IMR-90 (cell line): ENCODE data around the gene KYNU. TPM values are rescaled to one million over a fixed set of nuclear protein-coding genes. Genes with fewer than 3 reads are reported as not detected.
A peak's percentile ranks its signal among the peaks of the same experiment; 100 is the strongest.

Experiments used
- ATAC-seq: fragments of 200-7000 bp; cut with Tn5 transposase; 2 replicates; pipeline ENCODE4 v1.9.1; 2020; ENCODE audit warnings: low read depth, mild to moderate bottlenecking, moderate library complexity
- BruUV-seq: library from RNA; stranded (reverse); fragments of 400-500 nt; replicated peaks from 2 replicates; lab custom pipeline; 2021; lab: Mats Ljungman, UMichigan
- CTCF ChIA-PET: fragments of 300-600 bp; formaldehyde crosslinking; extraction: SDS; loops from one replicate; lab custom pipeline; 2021; ENCODE audit warnings: antibody characterized with exemption; lab: Yijun Ruan, JAX
- POLR2A ChIA-PET: fragments of 300-600 bp; sonication (Branson Sonifier 250); formaldehyde crosslinking; loops from one replicate; lab custom pipeline; 2022; ENCODE audit warnings: antibody characterized with exemption; ENCODE audit not compliant: unreplicated experiment; lab: Charles Lee
- DNase-seq: peaks from one replicate; pipeline ENCODE4 v3.0.0; 2013
- H2AFZ ChIP-seq: replicated peaks from 2 replicates; pipeline ENCODE3; 2013; ENCODE audit warnings: low read length, mild to moderate bottlenecking; ENCODE audit not compliant: poor library complexity
- H2AK5ac ChIP-seq: 2 replicates; pipeline ENCODE4 v1.6.1; 2013; ENCODE audit warnings: low read depth, low read length, inconsistent platforms
- H2AK9ac ChIP-seq: replicated peaks from 2 replicates; pipeline ENCODE3; 2013; ENCODE audit warnings: mild to moderate bottlenecking, low read depth, low read length, moderate library complexity; ENCODE audit not compliant: poor library complexity
- H2BK120ac ChIP-seq: 2 replicates; pipeline ENCODE4 v1.6.1; 2013; ENCODE audit warnings: low read depth, low read length, inconsistent platforms
- H2BK15ac ChIP-seq: 3 replicates; pipeline ENCODE4 v1.6.1; 2013; ENCODE audit warnings: low read depth, low read length, inconsistent platforms
- H2BK20ac ChIP-seq: 2 replicates; pipeline ENCODE4 v1.6.1; 2013; ENCODE audit warnings: low read depth, mild to moderate bottlenecking, inconsistent platforms, low read length, moderate library complexity
- H2BK5ac ChIP-seq: 2 replicates; pipeline ENCODE4 v1.6.1; 2013; ENCODE audit warnings: mild to moderate bottlenecking, low read depth, low read length, inconsistent platforms; ENCODE audit not compliant: poor library complexity, severe bottlenecking
- H3K14ac ChIP-seq: replicated peaks from 2 replicates; pipeline ENCODE4 v1.6.1; 2013; ENCODE audit warnings: low read depth, low read length, inconsistent platforms
- H3K18ac ChIP-seq: 2 replicates; pipeline ENCODE4 v1.6.1; 2013; ENCODE audit warnings: low read depth, low read length, control low read depth
- H3K23ac ChIP-seq: 2 replicates; pipeline ENCODE4 v1.6.1; 2013; ENCODE audit warnings: low read depth, low read length, inconsistent platforms
- H3K27ac ChIP-seq: 2 replicates; pipeline ENCODE4 v1.5.1; 2013; ENCODE audit warnings: mild to moderate bottlenecking, control low read depth, low read length; ENCODE audit not compliant: insufficient read depth
- H3K27me3 ChIP-seq: 2 replicates; pipeline ENCODE4 v1.6.1; 2013; ENCODE audit warnings: low read length; ENCODE audit not compliant: control insufficient read depth, insufficient read depth
- H3K36me3 ChIP-seq: 2 replicates; pipeline ENCODE4 v1.6.1; 2013; ENCODE audit warnings: low read length, mixed read lengths; ENCODE audit not compliant: control insufficient read depth, insufficient read depth
- H3K4ac ChIP-seq: 2 replicates; pipeline ENCODE4 v1.6.1; 2013; ENCODE audit warnings: low read depth, low read length, inconsistent platforms
- H3K4me1 ChIP-seq: 2 replicates; pipeline ENCODE4 v1.6.1; 2013; ENCODE audit warnings: low read length, mixed read lengths; ENCODE audit not compliant: control insufficient read depth, insufficient read depth
- H3K4me2 ChIP-seq: 2 replicates; pipeline ENCODE4 v1.6.1; 2013; ENCODE audit warnings: low read depth, mild to moderate bottlenecking, control low read depth, low read length, moderate library complexity
- H3K4me3 ChIP-seq: 2 replicates; pipeline ENCODE4 v1.5.1; 2013; ENCODE audit warnings: low read depth, mild to moderate bottlenecking, control low read depth, low read length, moderate library complexity; ENCODE audit not compliant: insufficient read depth
- H3K56ac ChIP-seq: 2 replicates; pipeline ENCODE4 v1.6.1; 2013; ENCODE audit warnings: low read length, inconsistent platforms; ENCODE audit not compliant: insufficient read depth; ENCODE audit errors: extremely low read depth
- H3K79me1 ChIP-seq, 2 experiments: 2 replicates each; pipeline ENCODE4 v1.6.1; 2013; ENCODE audit warnings: low read length in 2 of 2, inconsistent platforms in 1 of 2, low read depth in 1 of 2
- H3K9ac ChIP-seq: 2 replicates; pipeline ENCODE4 v1.6.1; 2013; ENCODE audit warnings: low read depth, low read length, control low read depth
- H3K9me1 ChIP-seq: 2 replicates; pipeline ENCODE4 v1.6.1; 2013; ENCODE audit warnings: low read length, inconsistent platforms; ENCODE audit not compliant: insufficient read depth
- H3K9me3 ChIP-seq: 2 replicates; pipeline ENCODE4 v1.6.1; 2013; ENCODE audit warnings: low read length; ENCODE audit not compliant: control insufficient read depth, insufficient read depth
- H4K20me1 ChIP-seq: 2 replicates; pipeline ENCODE4 v1.6.1; 2013; ENCODE audit warnings: low read length, inconsistent platforms; ENCODE audit not compliant: insufficient read depth
- H4K5ac ChIP-seq: 2 replicates; pipeline ENCODE4 v1.6.1; 2013; ENCODE audit warnings: mild to moderate bottlenecking, low read depth, low read length, control low read depth
- H4K8ac ChIP-seq, 2 experiments: 2 replicates each; pipeline ENCODE4 v1.6.1; 2013; ENCODE audit warnings: low read depth in 2 of 2, low read length in 2 of 2, control low read depth in 1 of 2, inconsistent platforms in 1 of 2
- H4K91ac ChIP-seq: 2 replicates; pipeline ENCODE4 v1.6.1; 2013; ENCODE audit warnings: low read depth, low read length, inconsistent platforms; ENCODE audit not compliant: insufficient read depth
- BHLHE40 ChIP-seq: fragments of 150-350 bp; IDR thresholded peaks from 2 replicates; pipeline ENCODE4 v1.6.1; 2016; ENCODE audit warnings: mild to moderate bottlenecking, low read depth, low read length
- CEBPB ChIP-seq: IDR thresholded peaks from 2 replicates; pipeline ENCODE4 v1.6.1; 2012; ENCODE audit warnings: low read depth, low read length, improper control_type of control experiment
- MAFK ChIP-seq: IDR thresholded peaks from 2 replicates; pipeline ENCODE4 v1.6.1; 2012; ENCODE audit warnings: low read depth, low read length, improper control_type of control experiment
- MAZ ChIP-seq: IDR thresholded peaks from 2 replicates; pipeline ENCODE4 v1.6.1; 2012; ENCODE audit warnings: low read depth, mild to moderate bottlenecking, low read length, improper control_type of control experiment, moderate library complexity, borderline replicate concordance
- MXI1 ChIP-seq: IDR thresholded peaks from 2 replicates; pipeline ENCODE4 v1.6.1; 2012; ENCODE audit warnings: low read depth, mild to moderate bottlenecking, low read length, moderate library complexity, borderline replicate concordance
- NFE2L2 ChIP-seq: fragments of 150-350 bp; IDR thresholded peaks from 2 replicates; pipeline ENCODE4 v1.6.1; 2016; ENCODE audit warnings: low read depth, mild to moderate bottlenecking, low read length
- POLR2A ChIP-seq: IDR thresholded peaks from 2 replicates; pipeline ENCODE4 v1.6.1; 2012; ENCODE audit warnings: mild to moderate bottlenecking, low read depth, low read length
- RAD21 ChIP-seq: IDR thresholded peaks from 2 replicates; pipeline ENCODE4 v1.6.1; 2012; ENCODE audit warnings: low read length, improper control_type of control experiment
- RCOR1 ChIP-seq: IDR thresholded peaks from 2 replicates; pipeline ENCODE4 v1.6.1; 2012; ENCODE audit warnings: mild to moderate bottlenecking, low read length, improper control_type of control experiment; ENCODE audit not compliant: insufficient replicate concordance
- SMC3 ChIP-seq: fragments of 150-350 bp; IDR thresholded peaks from 2 replicates; pipeline ENCODE4 v1.6.1; 2016; ENCODE audit warnings: low read depth, mild to moderate bottlenecking, antibody characterized with exemption, low read length, moderate library complexity
- WGBS, 2 experiments: methylation state at CpG; one replicate each; pipeline versions ENCODE4 v1.1.5 to v1.1.7; 2013; ENCODE audit warnings: missing lambda C conversion rate in 2 of 2; ENCODE audit not compliant: insufficient read length in 1 of 2; ENCODE audit errors: extremely low coverage in 2 of 2; 5-methylcytosine and 5-hydroxymethylcytosine counted together
- dilution Hi-C: fragments of 300-500 bp; cut with HindIII; formaldehyde crosslinking; loops from one replicate; pipeline ENCODE4 v1.14.3; 2018; ENCODE audit warnings: low sequenced_read_pairs; ENCODE audit not compliant: unreplicated experiment
- in situ Hi-C: fragments of 300-500 bp; cut with MboI; formaldehyde crosslinking; loops from 3 replicates; pipeline ENCODE4 v1.14.3; 2019; ENCODE audit warnings: low sequenced_read_pairs, inconsistent platforms, mixed read lengths
- intact Hi-C: fragments of 100-400 bp; cut with micrococcal nuclease; formaldehyde crosslinking; loops from 2 replicates; pipeline ENCODE4 v1.10.0; 2022
- polyA plus RNA-seq, 3 experiments: library from polyadenylated mRNA; depleted of rRNA; stranded (reverse); fragments of >200 nt; gene quantifications; 2 replicates each; pipeline ENCODE4 v1.2.3, GENCODE V29; 2012; ENCODE audit warnings: low replicate concordance in 1 of 3
- total RNA-seq: library from RNA; depleted of rRNA; stranded (reverse); fragments of >200 nt; gene quantifications from 2 replicates; pipeline ENCODE4 v1.2.3, GENCODE V29; 2012
- TF ChIP-seq, protein P1 (sequence below): fragments of 150-350 bp; IDR thresholded peaks from 2 replicates; pipeline ENCODE4 v1.6.1; 2017; ENCODE audit warnings: mild to moderate bottlenecking, antibody characterized with exemption, low read length, low read depth
- TF ChIP-seq, protein P2 (sequence below): conservative IDR thresholded peaks from 2 replicates; pipeline ENCODE4 v1.5.1; 2012; ENCODE audit warnings: mild to moderate bottlenecking, low read depth, low read length, improper control_type of control experiment

The KYNU gene
- total and polyA plus RNA-seq, 2 of the 4 experiments (the other 2 are of a cell fraction): 0.75 to 2.9 TPM

DNA sequence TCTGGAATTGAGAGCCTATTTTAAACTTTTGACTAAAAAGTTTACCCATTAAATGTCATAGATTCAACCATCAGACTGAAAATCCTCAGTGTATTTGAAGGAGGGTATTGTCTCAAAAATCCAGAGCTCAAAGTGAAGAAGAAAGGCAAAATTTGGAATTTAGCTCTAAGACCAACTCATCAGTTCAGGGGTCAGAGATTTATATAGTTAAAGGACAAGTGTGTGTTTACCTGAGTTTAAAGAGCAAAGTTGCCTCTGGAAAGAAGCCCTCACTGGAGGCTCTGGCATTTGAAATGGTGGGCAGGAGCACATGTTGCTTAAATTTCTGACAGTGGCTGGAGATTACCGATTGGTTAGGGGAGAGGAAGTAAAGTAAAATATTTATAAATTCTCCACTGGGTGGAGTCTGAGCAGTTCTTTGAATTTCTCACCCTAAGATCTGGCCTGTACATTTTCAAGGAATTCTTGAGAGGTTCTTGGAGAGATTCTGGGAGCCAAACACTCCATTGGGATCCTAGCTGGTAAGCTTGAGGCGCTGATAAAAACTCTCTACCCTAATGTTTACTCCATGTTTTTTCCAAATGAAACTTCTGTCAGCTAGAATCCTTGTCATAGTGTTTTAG lies at the start of gene KYNU (continued):
- TF ChIP-seq, protein P1, sequence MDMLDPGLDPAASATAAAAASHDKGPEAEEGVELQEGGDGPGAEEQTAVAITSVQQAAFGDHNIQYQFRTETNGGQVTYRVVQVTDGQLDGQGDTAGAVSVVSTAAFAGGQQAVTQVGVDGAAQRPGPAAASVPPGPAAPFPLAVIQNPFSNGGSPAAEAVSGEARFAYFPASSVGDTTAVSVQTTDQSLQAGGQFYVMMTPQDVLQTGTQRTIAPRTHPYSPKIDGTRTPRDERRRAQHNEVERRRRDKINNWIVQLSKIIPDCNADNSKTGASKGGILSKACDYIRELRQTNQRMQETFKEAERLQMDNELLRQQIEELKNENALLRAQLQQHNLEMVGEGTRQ: no peak
- TF ChIP-seq MAZ (no peak), MAFK (no peak), CEBPB (no peak)

DNA sequence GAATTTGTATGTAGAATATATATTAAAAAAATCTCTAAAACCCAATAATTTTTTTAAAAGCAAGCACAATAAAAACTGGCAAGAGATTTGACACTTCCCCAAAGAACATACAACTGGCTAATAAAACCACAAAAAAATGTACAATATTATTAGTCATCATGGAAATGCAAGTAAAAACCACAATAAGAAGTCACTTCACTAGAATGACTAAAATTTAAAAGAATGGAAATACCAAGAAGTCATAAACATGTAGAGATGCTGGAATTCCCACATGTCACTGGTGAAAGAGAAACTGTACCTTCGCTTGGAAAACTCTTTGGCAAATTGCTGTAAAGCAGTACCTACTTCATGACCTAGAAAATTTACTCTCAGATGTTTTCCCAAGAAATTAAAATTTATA lies 43.4 kb upstream of the KYNU start:
- H3K4me3 ChIP-seq: no peak overlapping the region
- H4K5ac ChIP-seq: no peak overlapping the region
- no peak overlapping the region for H3K23ac ChIP-seq
- no peak overlapping the region for H2AFZ ChIP-seq
- no peaks in the 10 kb centered on the region for H3K79me1 ChIP-seq
- no peaks in the 10 kb centered on the region for H4K20me1 ChIP-seq
- no peak overlapping the region for H3K14ac ChIP-seq
- H2BK120ac ChIP-seq: no peak overlapping the region
- H3K18ac ChIP-seq: no peak overlapping the region
- peak; percentile 24; the same call in 1 of the 2 replicates for ATAC-seq
- no peaks in the 10 kb centered on the region for H3K27me3 ChIP-seq
- no peak overlapping the region for H3K4ac ChIP-seq
- H2BK20ac ChIP-seq: no peak overlapping the region
- no CpG with 5 or more reads among the region's 1 CpG for WGBS, 2 experiments
- H3K56ac ChIP-seq: no peak overlapping the region
- no peaks in the 10 kb centered on the region for H3K36me3 ChIP-seq
- in situ Hi-C loops: no loop called here
- no peaks in the 10 kb centered on the region for H3K9me1 ChIP-seq
- dilution Hi-C loops: no loop called here
- no peaks in the 10 kb centered on the region for H3K9me3 ChIP-seq
- no peak overlapping the region for H2BK15ac ChIP-seq
- no peak overlapping the region for H2AK9ac ChIP-seq
- H3K4me1 ChIP-seq: peaks cover 2% of the 10 kb centered on the region; the same call in 1 of the 2 replicates
- H3K9ac ChIP-seq: no peak overlapping the region
- no TSS peak for BruUV-seq
- ChIA-PET POLR2A (no interaction called here), CTCF (no interaction called here)
- no peak overlapping the region for H4K8ac ChIP-seq
- no peak overlapping the region for H2AK5ac ChIP-seq
- no peak overlapping the region for H4K91ac ChIP-seq
- DNase-seq: peak; percentile 64
- intact Hi-C loops: no loop called here
- H2BK5ac ChIP-seq: no peak overlapping the region
- peak overlapping the region; percentile 71; the same call in 1 of the 2 replicates for H3K4me2 ChIP-seq
- H3K27ac ChIP-seq: no peak overlapping the region
- TF ChIP-seq MAFK: no peak
- no peak for TF ChIP-seq NFE2L2
- no peak for TF ChIP-seq SMC3
- TF ChIP-seq, protein P1: no peak
- TF ChIP-seq MXI1: no peak
- no peak for TF ChIP-seq BHLHE40
- TF ChIP-seq MAZ: no peak
- TF ChIP-seq CEBPB: no peak
- no peak for TF ChIP-seq RAD21
- no peak for TF ChIP-seq RCOR1
- no peak for TF ChIP-seq POLR2A
- TF ChIP-seq, protein P2, sequence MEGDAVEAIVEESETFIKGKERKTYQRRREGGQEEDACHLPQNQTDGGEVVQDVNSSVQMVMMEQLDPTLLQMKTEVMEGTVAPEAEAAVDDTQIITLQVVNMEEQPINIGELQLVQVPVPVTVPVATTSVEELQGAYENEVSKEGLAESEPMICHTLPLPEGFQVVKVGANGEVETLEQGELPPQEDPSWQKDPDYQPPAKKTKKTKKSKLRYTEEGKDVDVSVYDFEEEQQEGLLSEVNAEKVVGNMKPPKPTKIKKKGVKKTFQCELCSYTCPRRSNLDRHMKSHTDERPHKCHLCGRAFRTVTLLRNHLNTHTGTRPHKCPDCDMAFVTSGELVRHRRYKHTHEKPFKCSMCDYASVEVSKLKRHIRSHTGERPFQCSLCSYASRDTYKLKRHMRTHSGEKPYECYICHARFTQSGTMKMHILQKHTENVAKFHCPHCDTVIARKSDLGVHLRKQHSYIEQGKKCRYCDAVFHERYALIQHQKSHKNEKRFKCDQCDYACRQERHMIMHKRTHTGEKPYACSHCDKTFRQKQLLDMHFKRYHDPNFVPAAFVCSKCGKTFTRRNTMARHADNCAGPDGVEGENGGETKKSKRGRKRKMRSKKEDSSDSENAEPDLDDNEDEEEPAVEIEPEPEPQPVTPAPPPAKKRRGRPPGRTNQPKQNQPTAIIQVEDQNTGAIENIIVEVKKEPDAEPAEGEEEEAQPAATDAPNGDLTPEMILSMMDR: no peak
